GM23338 (cell line): ENCODE measurements around the gene GPR85.

Experiments
- CTCF ChIP-seq, 2 experiments: fragments of 200-600 bp in 1 of 2; sonication (generic) in 1 of 2; conservative IDR thresholded peaks; 2 replicates each; pipeline versions ENCODE4 v1.5.1 to v1.6.1; 2016 to 2017; ENCODE audit warnings: antibody characterized with exemption in 2 of 2, low read depth in 2 of 2, mild to moderate bottlenecking in 2 of 2, moderate library complexity in 1 of 2
- EZH2 ChIP-seq: fragments of 200-600 bp; sonication (generic); IDR thresholded peaks from one replicate; pipeline ENCODE4 v1.8.0; 2017; ENCODE audit warnings: antibody characterized with exemption, mild to moderate bottlenecking, low read depth; ENCODE audit not compliant: unreplicated experiment
- EZH2phosphoT487 ChIP-seq: fragments of 200-600 bp; sonication (generic); IDR thresholded peaks from one replicate; pipeline ENCODE4 v1.8.1; 2018; ENCODE audit warnings: antibody characterized with exemption; ENCODE audit not compliant: unreplicated experiment
- JUNB ChIP-seq: IDR thresholded peaks from one replicate; pipeline ENCODE4 v1.6.1; 2016; ENCODE audit warnings: antibody characterized with exemption; ENCODE audit not compliant: unreplicated experiment
- POLR2AphosphoS5 ChIP-seq: IDR thresholded peaks from 2 replicates; pipeline ENCODE4 v1.6.1; 2016; ENCODE audit warnings: antibody characterized with exemption, low read depth
- REST ChIP-seq: IDR thresholded peaks from one replicate; pipeline ENCODE4 v1.6.1; 2018; ENCODE audit warnings: antibody characterized with exemption; ENCODE audit not compliant: unreplicated experiment
- STAT1 ChIP-seq: IDR thresholded peaks from one replicate; pipeline ENCODE4 v1.6.1; 2016; ENCODE audit warnings: antibody characterized with exemption; ENCODE audit not compliant: unreplicated experiment
- ZNF462 ChIP-seq: fragments of 250-450 bp; sonication (Bioruptor Pico); IDR thresholded peaks from 2 replicates; pipeline ENCODE4 v1.5.0; 2020; ENCODE audit warnings: mild to moderate bottlenecking, moderate library complexity

GRCh38 chr7:113083816-113084495, 2.7 kb downstream of the GPR85 start:
- no peak for TF ChIP-seq CTCF (conservative IDR thresholded peaks at IDR 0.05; ENCODE audit: low read depth in 2 of 2)
- TF ChIP-seq ZNF462 (CRISPR knock-in tag) = no peak
- no peak for TF ChIP-seq STAT1
- TF ChIP-seq EZH2phosphoT487 = no peak
- no peak for TF ChIP-seq JUNB
- no peak for TF ChIP-seq EZH2
- no peak for TF ChIP-seq POLR2AphosphoS5
- TF ChIP-seq REST = no peak
